ENCODE measurements around the gene ZNF622. TPM values are rescaled to one million over a fixed set of nuclear protein-coding genes. Genes with fewer than 3 reads are reported as not detected.

Gene ZNF622
- total RNA-seq, 1 experiment from 2014 or later, result 34.0 TPM

- no peak for TF ChIP-seq CTCF (IDR thresholded peaks at IDR 0.05; ENCODE audit: unreplicated experiment)
- CTCF ChIA-PET, result interaction anchor here (0.5 to 1.5 kb wide), 5 partner anchors 9 to 304 kb away, joined by 3 to 9 read pairs (median 3); no protein-coding TSS in a partner anchor
- Mint-ChIP-seq H3K9me3 (ENCODE audit: unreplicated experiment) (no peaks in the 10 kb centered on the region), H3K27me3 (ENCODE audit: insufficient read depth, unreplicated experiment) (no peaks in the 10 kb centered on the region), H3K4me3 (ENCODE audit: unreplicated experiment) (peak overlapping the region; percentile 98), H3K36me3 (ENCODE audit: insufficient read depth, unreplicated experiment) (peaks cover 48% of the 10 kb centered on the region), H3K27ac (ENCODE audit: low read depth, unreplicated experiment) (peak overlapping the region; percentile 98), H3K4me1 (ENCODE audit: insufficient read depth, unreplicated experiment) (peaks cover 57% of the 10 kb centered on the region)
- BruUV-seq (replicated peaks), result TSS peak; percentile 73
- POLR2A ChIA-PET, result interaction anchor here (0.6 to 3.9 kb wide), 8 partner anchors 9 to 739 kb away, joined by 3 to 25 read pairs (median 4); no protein-coding TSS in a partner anchor
- no peak for DNase-seq (ENCODE audit: unreplicated experiment)
- intact Hi-C loops (cut with micrococcal nuclease), result no loop called here
Observed at GRCh38 chr5:16464664-16465543, 696 bp downstream of the ZNF622 start.

- ChIA-PET CTCF (interaction anchor here (1.0 to 1.5 kb wide), 2 partner anchors 8 to 303 kb away, joined by 5 to 9 read pairs; no protein-coding TSS in a partner anchor), POLR2A (interaction anchor here (0.6 to 2.6 kb wide), 4 partner anchors 8 to 221 kb away, joined by 3 to 10 read pairs (median 6); no protein-coding TSS in a partner anchor)
- Mint-ChIP-seq H3K36me3 (ENCODE audit: insufficient read depth, unreplicated experiment) (peaks cover 50% of the 10 kb centered on the region), H3K27me3 (ENCODE audit: insufficient read depth, unreplicated experiment) (no peaks in the 10 kb centered on the region), H3K9me3 (ENCODE audit: unreplicated experiment) (no peaks in the 10 kb centered on the region), H3K27ac (ENCODE audit: low read depth, unreplicated experiment) (peak overlapping the region; percentile 98), H3K4me3 (ENCODE audit: unreplicated experiment) (peak overlapping the region; percentile 98), H3K4me1 (ENCODE audit: insufficient read depth, unreplicated experiment) (peaks cover 63% of the 10 kb centered on the region)
- intact Hi-C loops (cut with micrococcal nuclease), result no loop called here
- no TSS peak for BruUV-seq (replicated peaks)
- TF ChIP-seq CTCF (IDR thresholded peaks at IDR 0.05; ENCODE audit: unreplicated experiment), result no peak
- no peak for DNase-seq (ENCODE audit: unreplicated experiment)
Observed at GRCh38 chr5:16464231-16464630, 1.4 kb downstream of the ZNF622 start.

DNA sequence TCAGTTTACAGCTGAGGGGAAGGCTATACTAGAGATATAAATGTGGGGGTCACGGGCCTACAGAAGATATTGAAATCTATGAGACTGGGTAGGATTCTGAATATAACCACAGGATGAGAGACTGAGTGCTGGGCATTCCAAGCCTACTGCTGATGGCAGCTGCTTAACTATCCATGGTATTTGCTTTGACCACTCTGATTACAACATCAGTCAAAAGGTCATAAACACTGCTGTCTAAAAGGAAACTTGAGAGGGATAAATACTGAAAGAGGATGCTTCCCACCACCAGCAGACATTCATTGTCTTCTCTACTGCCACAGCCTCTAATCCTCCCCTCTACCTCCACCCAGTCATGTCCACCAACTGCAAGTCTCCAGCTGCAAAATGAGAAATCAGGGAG is 3.8 kb downstream of the ZNF622 start:
- ChIA-PET POLR2A (no interaction called here), CTCF (interaction anchor here (0.6 to 1.6 kb wide), 3 partner anchors 128 to 728 kb away, joined by 3 to 9 read pairs (median 6); no protein-coding TSS in a partner anchor)
- Mint-ChIP-seq H3K4me1 (ENCODE audit: insufficient read depth, unreplicated experiment) (peaks cover 47% of the 10 kb centered on the region), H3K9me3 (ENCODE audit: unreplicated experiment) (no peaks in the 10 kb centered on the region), H3K36me3 (ENCODE audit: insufficient read depth, unreplicated experiment) (peaks cover 45% of the 10 kb centered on the region), H3K27me3 (ENCODE audit: insufficient read depth, unreplicated experiment) (no peaks in the 10 kb centered on the region), H3K4me3 (ENCODE audit: unreplicated experiment) (no peak overlapping the region), H3K27ac (ENCODE audit: low read depth, unreplicated experiment) (no peak overlapping the region)
- intact Hi-C loops (cut with micrococcal nuclease), result no loop called here
- peak; percentile 41 for DNase-seq (ENCODE audit: unreplicated experiment)
- no TSS peak for BruUV-seq (replicated peaks)
- no peak for TF ChIP-seq CTCF (IDR thresholded peaks at IDR 0.05; ENCODE audit: unreplicated experiment)

DNA sequence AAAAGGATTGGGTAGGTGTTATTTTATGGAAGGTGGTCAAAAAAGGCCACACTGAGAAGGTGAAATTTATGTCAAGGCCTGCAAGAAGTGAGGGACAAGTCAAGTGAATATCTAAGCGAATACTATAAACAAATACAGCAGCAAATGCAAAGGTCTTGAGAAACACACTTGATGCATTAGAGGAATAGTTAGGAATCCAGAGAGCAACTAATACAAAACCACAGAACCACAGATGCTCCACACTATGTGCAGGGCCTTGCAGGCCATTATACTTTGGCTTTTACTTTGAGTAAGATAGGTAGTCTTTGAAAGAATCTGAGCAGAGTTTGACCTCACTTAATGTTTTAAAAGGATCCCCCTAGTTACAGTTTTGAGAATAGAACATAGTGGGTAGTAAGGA is 4.6 kb downstream of the ZNF622 start:
- peak overlapping the region; percentile 54 for H3K27ac Mint-ChIP-seq (ENCODE audit: low read depth, unreplicated experiment)
- no peaks in the 10 kb centered on the region for H3K27me3 Mint-ChIP-seq (ENCODE audit: insufficient read depth, unreplicated experiment)
- POLR2A ChIA-PET, result no interaction called here
- DNase-seq (ENCODE audit: unreplicated experiment), result no peak
- H3K36me3 Mint-ChIP-seq (ENCODE audit: insufficient read depth, unreplicated experiment), result peaks cover 52% of the 10 kb centered on the region
- no TSS peak for BruUV-seq (replicated peaks)
- peaks cover 49% of the 10 kb centered on the region for H3K4me1 Mint-ChIP-seq (ENCODE audit: insufficient read depth, unreplicated experiment)
- no peaks in the 10 kb centered on the region for H3K9me3 Mint-ChIP-seq (ENCODE audit: unreplicated experiment)
- CTCF ChIA-PET, result interaction anchor here (0.9 kb wide), 1 partner anchor 90 kb away, joined by 4 read pairs; no protein-coding TSS in a partner anchor
- no peak overlapping the region for H3K4me3 Mint-ChIP-seq (ENCODE audit: unreplicated experiment)
- intact Hi-C loops (cut with micrococcal nuclease), result no loop called here
- TF ChIP-seq CTCF (IDR thresholded peaks at IDR 0.05; ENCODE audit: unreplicated experiment), result no peak
